AG04449 (cell line): ENCODE data around the gene CNTNAP2.

Experiments used
- CTCF ChIA-PET: fragments of 350-600 bp; formaldehyde crosslinking; extraction: SDS; loops from one replicate; lab custom pipeline; 2021; ENCODE audit warnings: antibody characterized with exemption; lab: Yijun Ruan, JAX
- POLR2A ChIA-PET: fragments of 400-600, 350-600 bp; formaldehyde crosslinking; extraction: SDS; loops from one replicate; lab custom pipeline; 2020; ENCODE audit warnings: antibody characterized with exemption, inconsistent platforms; lab: Yijun Ruan, JAX
- DNase-seq: peaks from one replicate; pipeline ENCODE4 v3.0.0-alpha.2; 2010; ENCODE audit warnings: low read depth, low spot score
- H3K4me3 ChIP-seq: 2 replicates; pipeline ENCODE4 v1.5.1; 2011; ENCODE audit warnings: low read depth, mild to moderate bottlenecking, control low read depth, low read length
- TF ChIP-seq, protein P1 (sequence below): IDR thresholded peaks from one replicate; pipeline ENCODE4 v1.5.1; 2011; ENCODE audit warnings: mild to moderate bottlenecking, moderate library complexity, low read length, control low read depth, inconsistent platforms; ENCODE audit not compliant: insufficient read depth; ENCODE audit errors: missing control alignments

CNTNAP2 gene

GRCh38 chr7:146804620-146805019, 688.0 kb downstream of the CNTNAP2 start:
- DNase-seq, result no peak
- POLR2A ChIA-PET, result no interaction called here
- CTCF ChIA-PET, result no interaction called here
- TF ChIP-seq, protein P1, sequence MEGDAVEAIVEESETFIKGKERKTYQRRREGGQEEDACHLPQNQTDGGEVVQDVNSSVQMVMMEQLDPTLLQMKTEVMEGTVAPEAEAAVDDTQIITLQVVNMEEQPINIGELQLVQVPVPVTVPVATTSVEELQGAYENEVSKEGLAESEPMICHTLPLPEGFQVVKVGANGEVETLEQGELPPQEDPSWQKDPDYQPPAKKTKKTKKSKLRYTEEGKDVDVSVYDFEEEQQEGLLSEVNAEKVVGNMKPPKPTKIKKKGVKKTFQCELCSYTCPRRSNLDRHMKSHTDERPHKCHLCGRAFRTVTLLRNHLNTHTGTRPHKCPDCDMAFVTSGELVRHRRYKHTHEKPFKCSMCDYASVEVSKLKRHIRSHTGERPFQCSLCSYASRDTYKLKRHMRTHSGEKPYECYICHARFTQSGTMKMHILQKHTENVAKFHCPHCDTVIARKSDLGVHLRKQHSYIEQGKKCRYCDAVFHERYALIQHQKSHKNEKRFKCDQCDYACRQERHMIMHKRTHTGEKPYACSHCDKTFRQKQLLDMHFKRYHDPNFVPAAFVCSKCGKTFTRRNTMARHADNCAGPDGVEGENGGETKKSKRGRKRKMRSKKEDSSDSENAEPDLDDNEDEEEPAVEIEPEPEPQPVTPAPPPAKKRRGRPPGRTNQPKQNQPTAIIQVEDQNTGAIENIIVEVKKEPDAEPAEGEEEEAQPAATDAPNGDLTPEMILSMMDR, result no peak
- H3K4me3 ChIP-seq, result no peak overlapping the region

GRCh38 chr7:146805082-146805481, 688.5 kb downstream of the CNTNAP2 start:
- ChIA-PET POLR2A (no interaction called here), CTCF (no interaction called here)

DNA sequence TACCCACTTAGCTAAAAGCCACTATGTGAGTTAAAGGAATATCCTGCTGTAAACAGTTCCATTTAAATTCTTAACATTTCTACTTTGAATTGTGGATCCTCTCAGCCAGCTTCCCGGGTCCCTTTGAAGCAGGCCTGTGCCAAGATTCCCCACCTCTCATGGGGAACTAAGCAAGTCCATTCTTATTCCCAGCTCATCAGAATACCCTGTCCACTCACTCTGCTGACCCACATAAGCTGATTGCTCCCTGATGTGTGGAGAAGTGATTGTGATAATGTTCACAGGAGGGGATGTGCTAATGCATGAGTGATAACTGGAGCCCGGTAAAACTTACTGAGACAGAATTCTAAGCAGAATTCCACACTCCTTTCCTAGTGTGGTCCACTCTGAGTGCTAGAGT, 709.7 kb downstream of the CNTNAP2 start:
- DNase-seq, result no peak
- ChIA-PET CTCF (no interaction called here), POLR2A (no interaction called here)
- TF ChIP-seq, protein P1, result no peak
- H3K4me3 ChIP-seq, result no peak overlapping the region

More at GRCh38 chr7:146805082-146805481, 688.5 kb downstream of the CNTNAP2 start:
- no peak overlapping the region for H3K4me3 ChIP-seq
- DNase-seq, result no peak
- TF ChIP-seq, protein P1, result no peak

GRCh38 chr7:146830686-146831085, 714.1 kb downstream of the CNTNAP2 start:
- POLR2A ChIA-PET, result no interaction called here

DNA sequence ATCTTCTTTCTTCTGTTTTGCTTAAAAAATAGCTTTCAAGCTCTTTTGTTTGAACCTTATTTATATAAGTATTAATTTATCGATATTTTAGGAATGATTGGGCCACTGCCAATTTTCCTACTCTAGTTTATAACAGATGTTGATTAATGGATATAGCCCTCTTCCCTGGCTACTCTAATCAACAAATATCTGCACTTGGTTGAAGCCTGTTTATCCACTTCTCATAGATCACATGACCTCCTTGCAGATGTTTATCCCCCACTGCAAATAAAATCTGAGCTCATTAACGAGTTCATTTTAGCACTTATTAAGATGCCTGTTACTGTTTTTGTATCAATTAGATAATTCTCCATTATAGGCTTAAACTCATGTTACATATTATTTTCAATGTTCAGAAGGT, 715.3 kb downstream of the CNTNAP2 start:
- CTCF ChIA-PET, result no interaction called here
- TF ChIP-seq, protein P1, result no peak
- DNase-seq, result no peak
- no peak overlapping the region for H3K4me3 ChIP-seq
- POLR2A ChIA-PET, result no interaction called here

More at GRCh38 chr7:146830686-146831085, 714.1 kb downstream of the CNTNAP2 start:
- CTCF ChIA-PET, result no interaction called here
- H3K4me3 ChIP-seq, result no peak overlapping the region
- TF ChIP-seq, protein P1, result no peak
- DNase-seq, result no peak

GRCh38 chr7:146844405-146844804, 727.8 kb downstream of the CNTNAP2 start:
- DNase-seq, result no peak
- ChIA-PET POLR2A (no interaction called here), CTCF (no interaction called here)
- TF ChIP-seq, protein P1, result no peak
- no peak overlapping the region for H3K4me3 ChIP-seq

DNA sequence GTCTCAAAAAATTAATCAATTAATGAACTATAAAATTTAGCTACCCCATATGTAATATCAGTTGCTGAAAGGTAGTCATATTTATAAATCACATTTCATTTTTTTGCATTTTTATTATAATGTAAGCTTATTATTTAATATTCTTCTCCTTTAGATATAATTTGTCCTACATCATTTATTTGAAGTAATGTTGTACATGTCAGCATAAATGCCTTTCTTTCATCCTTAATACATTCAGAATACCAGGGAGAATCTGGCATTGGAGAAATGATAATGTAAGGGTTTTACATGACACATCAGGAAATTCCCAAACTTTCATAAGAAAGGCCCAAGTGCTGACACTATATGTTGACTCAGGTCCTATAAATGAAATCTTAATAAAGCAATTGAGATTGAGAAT, 742.1 kb downstream of the CNTNAP2 start:
- TF ChIP-seq, protein P1, result no peak
- POLR2A ChIA-PET, result no interaction called here
- no peak for DNase-seq
- H3K4me3 ChIP-seq, result no peak overlapping the region
- CTCF ChIA-PET, result no interaction called here
